SK-N-SH (cell line): ENCODE data around the gene NOL4L. TPM values are rescaled to one million over a fixed set of nuclear protein-coding genes. Genes with fewer than 3 reads are reported as not detected.

ENCODE experiments used
- CHD2 ChIP-seq: fragments of 150-350 bp; IDR thresholded peaks from 2 replicates; pipeline ENCODE4 v1.6.1; 2018; ENCODE audit warnings: low read length; ENCODE audit not compliant: partially characterized antibody
- FOXM1 ChIP-seq: IDR thresholded peaks from 2 replicates; pipeline ENCODE4 v1.4.0; 2012; ENCODE audit warnings: low read depth, mild to moderate bottlenecking
- MEF2A ChIP-seq: IDR thresholded peaks from 2 replicates; pipeline ENCODE4 v1.4.0; 2012; ENCODE audit warnings: low read depth, borderline replicate concordance
- NFIC ChIP-seq: IDR thresholded peaks from 2 replicates; pipeline ENCODE4 v1.4.0; 2012; ENCODE audit warnings: borderline replicate concordance
- NRF1 ChIP-seq: IDR thresholded peaks from 2 replicates; pipeline ENCODE4 v1.6.1; 2012; ENCODE audit warnings: low read depth, mild to moderate bottlenecking, low read length
- POLR2AphosphoS5 ChIP-seq: IDR thresholded peaks from 2 replicates; pipeline ENCODE4 v1.6.1; 2012; ENCODE audit warnings: low read depth, low read length
- RAD21 ChIP-seq: IDR thresholded peaks from 2 replicates; pipeline ENCODE4 v1.6.1; 2012; ENCODE audit warnings: mild to moderate bottlenecking, low read length
- RCOR1 ChIP-seq: fragments of 150-350 bp; IDR thresholded peaks from 2 replicates; pipeline ENCODE4 v1.6.1; 2017; ENCODE audit warnings: antibody characterized with exemption, low read length
- RFX5 ChIP-seq: IDR thresholded peaks from 2 replicates; pipeline ENCODE4 v1.6.1; 2012; ENCODE audit warnings: mild to moderate bottlenecking, improper control_type of control experiment, low read length
- RXRA ChIP-seq: IDR thresholded peaks from 2 replicates; pipeline ENCODE4 v1.4.0; 2012; ENCODE audit warnings: low read depth, mild to moderate bottlenecking, borderline replicate concordance
- USF1 ChIP-seq: IDR thresholded peaks from 2 replicates; pipeline ENCODE4 v1.4.0; 2012; ENCODE audit warnings: low read depth, borderline replicate concordance
- ZBTB33 ChIP-seq: IDR thresholded peaks from 2 replicates; pipeline ENCODE4 v1.4.0; 2012; ENCODE audit warnings: low read depth, borderline replicate concordance
- polyA plus RNA-seq, 3 experiments: library from polyadenylated mRNA; depleted of rRNA; stranded (reverse); fragments of >200 nt; gene quantifications; 2 replicates each; pipeline ENCODE4 v1.2.3, GENCODE V29; 2012
- TF ChIP-seq, protein P1 (sequence below): IDR thresholded peaks from 2 replicates; pipeline ENCODE4 v1.6.1; 2012; ENCODE audit warnings: mild to moderate bottlenecking, low read depth, low read length, moderate library complexity
- TF ChIP-seq, protein P2 (sequence below): fragments of 150-350 bp; IDR thresholded peaks from 2 replicates; pipeline ENCODE4 v1.6.1; 2017; ENCODE audit warnings: antibody characterized with exemption, low read length, low read depth, borderline replicate concordance
- TF ChIP-seq, protein P3 (sequence below): fragments of 150-350 bp; IDR thresholded peaks from 2 replicates; pipeline ENCODE4 v1.6.1; 2016; ENCODE audit warnings: mild to moderate bottlenecking, low read depth, low read length

The NOL4L gene
- polyA plus RNA-seq, 1 of the 3 experiments (the other 2 are of a cell fraction): 14.3 TPM

DNA sequence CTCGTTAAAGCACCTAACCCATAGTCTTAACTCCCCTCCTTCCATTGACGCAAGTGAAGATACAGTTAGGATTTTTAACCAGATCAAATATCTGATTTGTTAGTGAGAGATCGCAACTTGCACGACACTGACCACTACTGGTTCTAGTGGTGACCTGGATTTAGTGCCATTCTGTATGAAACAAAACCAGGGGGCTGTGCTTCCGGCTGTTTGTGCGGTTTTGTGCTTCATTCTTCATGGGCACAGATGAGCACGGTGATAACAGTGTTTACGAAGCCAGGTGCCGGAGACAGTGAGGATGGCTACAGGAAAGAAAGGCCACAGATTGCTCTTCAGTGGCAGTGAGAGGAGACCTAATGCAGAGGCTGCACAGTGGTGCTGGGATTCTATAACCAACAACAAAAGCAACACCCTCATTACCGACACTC is 75.5 kb downstream of the NOL4L start (continued):
- TF ChIP-seq, protein P1, sequence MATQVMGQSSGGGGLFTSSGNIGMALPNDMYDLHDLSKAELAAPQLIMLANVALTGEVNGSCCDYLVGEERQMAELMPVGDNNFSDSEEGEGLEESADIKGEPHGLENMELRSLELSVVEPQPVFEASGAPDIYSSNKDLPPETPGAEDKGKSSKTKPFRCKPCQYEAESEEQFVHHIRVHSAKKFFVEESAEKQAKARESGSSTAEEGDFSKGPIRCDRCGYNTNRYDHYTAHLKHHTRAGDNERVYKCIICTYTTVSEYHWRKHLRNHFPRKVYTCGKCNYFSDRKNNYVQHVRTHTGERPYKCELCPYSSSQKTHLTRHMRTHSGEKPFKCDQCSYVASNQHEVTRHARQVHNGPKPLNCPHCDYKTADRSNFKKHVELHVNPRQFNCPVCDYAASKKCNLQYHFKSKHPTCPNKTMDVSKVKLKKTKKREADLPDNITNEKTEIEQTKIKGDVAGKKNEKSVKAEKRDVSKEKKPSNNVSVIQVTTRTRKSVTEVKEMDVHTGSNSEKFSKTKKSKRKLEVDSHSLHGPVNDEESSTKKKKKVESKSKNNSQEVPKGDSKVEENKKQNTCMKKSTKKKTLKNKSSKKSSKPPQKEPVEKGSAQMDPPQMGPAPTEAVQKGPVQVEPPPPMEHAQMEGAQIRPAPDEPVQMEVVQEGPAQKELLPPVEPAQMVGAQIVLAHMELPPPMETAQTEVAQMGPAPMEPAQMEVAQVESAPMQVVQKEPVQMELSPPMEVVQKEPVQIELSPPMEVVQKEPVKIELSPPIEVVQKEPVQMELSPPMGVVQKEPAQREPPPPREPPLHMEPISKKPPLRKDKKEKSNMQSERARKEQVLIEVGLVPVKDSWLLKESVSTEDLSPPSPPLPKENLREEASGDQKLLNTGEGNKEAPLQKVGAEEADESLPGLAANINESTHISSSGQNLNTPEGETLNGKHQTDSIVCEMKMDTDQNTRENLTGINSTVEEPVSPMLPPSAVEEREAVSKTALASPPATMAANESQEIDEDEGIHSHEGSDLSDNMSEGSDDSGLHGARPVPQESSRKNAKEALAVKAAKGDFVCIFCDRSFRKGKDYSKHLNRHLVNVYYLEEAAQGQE: no peak
- TF ChIP-seq USF1 (no peak), RCOR1 (peak; percentile 42), POLR2AphosphoS5 (no peak), RAD21 (peak; percentile 69), MEF2A (no peak), FOXM1 (no peak), ZBTB33 (no peak), RFX5 (no peak), NFIC (no peak), CHD2 (peak; percentile 37), RXRA (no peak), NRF1 (no peak)
- TF ChIP-seq, protein P2, sequence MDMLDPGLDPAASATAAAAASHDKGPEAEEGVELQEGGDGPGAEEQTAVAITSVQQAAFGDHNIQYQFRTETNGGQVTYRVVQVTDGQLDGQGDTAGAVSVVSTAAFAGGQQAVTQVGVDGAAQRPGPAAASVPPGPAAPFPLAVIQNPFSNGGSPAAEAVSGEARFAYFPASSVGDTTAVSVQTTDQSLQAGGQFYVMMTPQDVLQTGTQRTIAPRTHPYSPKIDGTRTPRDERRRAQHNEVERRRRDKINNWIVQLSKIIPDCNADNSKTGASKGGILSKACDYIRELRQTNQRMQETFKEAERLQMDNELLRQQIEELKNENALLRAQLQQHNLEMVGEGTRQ: no peak
- TF ChIP-seq, protein P3, sequence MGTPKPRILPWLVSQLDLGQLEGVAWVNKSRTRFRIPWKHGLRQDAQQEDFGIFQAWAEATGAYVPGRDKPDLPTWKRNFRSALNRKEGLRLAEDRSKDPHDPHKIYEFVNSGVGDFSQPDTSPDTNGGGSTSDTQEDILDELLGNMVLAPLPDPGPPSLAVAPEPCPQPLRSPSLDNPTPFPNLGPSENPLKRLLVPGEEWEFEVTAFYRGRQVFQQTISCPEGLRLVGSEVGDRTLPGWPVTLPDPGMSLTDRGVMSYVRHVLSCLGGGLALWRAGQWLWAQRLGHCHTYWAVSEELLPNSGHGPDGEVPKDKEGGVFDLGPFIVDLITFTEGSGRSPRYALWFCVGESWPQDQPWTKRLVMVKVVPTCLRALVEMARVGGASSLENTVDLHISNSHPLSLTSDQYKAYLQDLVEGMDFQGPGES: no peak
